Smooth muscle cell of the brain vasculature (primary cell): Measurements from ENCODE around the gene TRPM8.
A peak's percentile ranks its signal among the peaks of the same experiment; 100 is the strongest.

Experiments
- DNase-seq: peaks from one replicate; pipeline ENCODE4 v3.0.0-alpha.2; 2012; ENCODE audit warnings: low read depth, low spot score

Gene TRPM8

DNA sequence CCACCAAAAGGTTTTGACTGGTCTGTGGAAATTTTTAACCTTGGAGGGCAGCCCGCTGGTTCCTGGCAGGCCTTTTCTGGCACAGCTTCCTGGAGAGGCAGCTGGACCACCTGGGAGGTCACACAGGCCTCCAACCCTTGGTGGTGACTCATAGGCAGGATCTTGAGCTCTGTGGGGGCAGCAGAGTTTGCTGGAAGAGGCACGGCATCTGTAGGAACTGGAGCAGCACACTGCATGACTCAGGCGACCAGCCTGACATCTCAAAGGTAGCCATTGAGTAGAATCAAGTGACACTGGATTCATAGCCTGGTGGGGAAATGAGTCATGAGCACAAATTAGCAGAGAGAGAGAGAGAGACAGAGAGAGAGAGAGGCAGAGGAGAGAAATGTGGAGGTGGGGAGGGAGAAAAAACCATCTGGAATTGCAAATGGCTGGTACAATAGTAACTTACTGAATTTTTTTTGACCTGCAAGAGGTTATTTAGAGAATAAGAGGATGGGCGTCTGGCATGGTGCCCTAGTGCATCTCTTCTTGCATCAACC, 57.4 kb downstream of the TRPM8 start:
- peak; percentile 79 for DNase-seq

DNA sequence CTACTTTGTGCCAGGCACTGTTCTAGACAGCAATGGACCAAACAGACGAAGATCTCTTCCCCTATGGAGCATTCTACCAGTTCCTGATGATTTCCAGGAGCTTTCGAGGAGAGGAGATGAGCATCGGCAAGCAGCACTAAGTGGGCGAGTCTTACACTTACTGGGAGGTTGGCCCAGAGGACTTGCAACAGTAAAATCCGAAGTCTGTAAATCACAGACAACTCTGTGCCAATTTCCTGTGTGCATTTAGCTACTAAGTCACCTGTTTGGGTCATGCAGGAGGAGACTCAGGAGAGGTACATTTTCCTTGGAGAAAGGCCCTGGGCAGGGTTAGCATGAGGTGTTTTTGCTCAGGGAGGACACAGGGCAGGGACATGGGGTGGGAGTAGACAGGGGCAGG, 58.9 kb downstream of the TRPM8 start:
- no peak for DNase-seq

DNA sequence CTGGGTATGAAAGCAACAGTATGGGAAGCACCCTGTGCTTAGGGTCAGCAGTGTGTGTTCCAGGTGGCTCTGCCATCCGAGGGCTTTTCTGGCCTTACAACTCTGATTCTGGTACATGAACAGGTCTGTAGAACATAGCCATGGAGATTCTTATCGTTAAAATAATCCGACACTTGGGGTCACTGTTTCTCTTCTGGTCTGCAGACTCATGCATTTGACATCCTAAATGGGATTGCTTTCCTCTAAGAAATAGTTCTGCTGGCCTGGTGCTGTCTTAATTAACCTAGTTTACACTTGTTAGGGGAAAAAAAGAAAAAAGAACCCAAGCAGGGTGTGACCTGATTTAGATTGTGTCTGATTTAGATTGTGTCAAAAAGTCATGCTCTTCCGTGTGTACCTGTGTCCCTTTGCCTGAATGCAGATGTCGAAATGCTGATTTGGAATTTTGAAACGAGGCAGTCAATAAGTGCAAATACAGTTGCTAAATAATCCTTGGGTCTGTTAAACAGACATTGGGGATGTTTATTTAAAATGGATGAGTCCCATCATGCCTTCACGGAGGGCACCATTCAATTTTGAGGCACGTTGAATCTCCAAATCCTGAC, 59.6 kb downstream of the TRPM8 start:
- peak; percentile 46 for DNase-seq

DNA sequence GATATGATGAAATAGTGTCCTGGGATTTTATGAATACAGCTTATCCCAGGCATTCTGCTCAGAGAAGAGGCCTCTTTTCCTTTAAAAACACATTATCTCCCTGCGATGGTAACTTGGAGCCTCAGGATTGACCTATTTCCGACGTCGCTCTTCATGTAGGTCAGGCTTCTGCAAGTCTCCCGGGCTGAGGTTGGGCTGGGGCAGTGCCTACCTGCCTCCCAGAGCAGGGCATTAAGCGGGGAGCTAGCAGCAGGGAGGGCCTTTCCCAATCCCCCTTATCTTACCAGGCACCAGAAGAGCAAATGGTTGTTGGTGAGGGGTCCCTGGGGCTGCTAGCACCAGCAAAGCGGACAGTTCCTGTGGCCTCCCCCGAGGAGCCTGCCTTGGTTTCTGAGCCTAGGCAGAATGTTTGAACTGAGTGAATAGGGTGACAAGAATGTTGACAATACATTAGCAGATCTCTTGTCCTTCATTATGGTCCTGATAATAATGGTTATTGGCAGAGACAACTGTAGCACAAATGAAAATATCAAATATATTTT, 60.2 kb downstream of the TRPM8 start:
- DNase-seq, result no peak

DNA sequence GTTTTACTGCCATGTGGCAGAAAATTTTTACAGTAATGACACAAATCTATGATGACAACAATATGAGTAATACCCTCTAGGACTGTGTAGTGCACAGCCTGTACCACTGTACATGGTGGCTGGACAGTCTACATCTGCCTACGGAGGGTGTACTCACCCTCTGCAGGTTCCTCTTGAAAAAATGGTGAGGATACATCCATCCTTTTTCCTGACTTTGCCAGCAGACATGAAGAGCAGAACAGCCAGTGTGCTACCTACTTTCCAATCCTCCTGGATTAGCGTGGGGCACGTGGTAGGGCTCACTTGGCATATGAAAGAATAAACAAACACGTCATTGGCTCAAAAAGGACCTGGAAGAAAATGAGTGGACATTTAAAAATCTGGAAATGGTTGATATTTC, 62.6 kb downstream of the TRPM8 start:
- no peak for DNase-seq

DNA sequence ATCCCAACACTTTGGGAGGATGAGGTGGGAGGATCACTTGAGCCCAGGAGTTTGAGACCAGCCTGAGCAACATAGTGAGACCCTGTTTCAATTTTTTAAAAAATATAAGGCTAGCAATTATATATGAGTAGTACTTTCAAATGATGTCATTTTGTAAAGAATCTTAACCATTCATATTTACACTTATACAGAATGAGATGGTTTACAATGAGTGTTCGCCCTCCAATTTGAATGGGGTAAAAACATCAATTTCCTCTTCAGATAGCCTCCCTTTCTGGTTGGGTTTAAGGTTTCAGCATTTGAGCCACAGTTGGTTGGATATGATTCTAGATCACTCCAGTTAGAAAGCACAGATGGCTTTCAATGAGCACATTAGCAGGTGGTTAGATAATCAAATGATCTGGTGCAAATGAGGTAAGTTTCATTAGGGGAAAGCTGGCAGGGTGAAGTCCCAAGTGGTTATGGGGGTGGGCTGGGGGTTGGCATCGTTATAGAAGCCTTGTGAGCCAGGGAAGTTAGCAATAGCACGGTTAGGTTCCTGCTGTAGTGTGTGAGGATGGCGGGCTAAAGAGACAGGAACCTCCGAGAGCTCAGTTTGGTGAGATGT, 63.9 kb downstream of the TRPM8 start:
- no peak for DNase-seq

DNA sequence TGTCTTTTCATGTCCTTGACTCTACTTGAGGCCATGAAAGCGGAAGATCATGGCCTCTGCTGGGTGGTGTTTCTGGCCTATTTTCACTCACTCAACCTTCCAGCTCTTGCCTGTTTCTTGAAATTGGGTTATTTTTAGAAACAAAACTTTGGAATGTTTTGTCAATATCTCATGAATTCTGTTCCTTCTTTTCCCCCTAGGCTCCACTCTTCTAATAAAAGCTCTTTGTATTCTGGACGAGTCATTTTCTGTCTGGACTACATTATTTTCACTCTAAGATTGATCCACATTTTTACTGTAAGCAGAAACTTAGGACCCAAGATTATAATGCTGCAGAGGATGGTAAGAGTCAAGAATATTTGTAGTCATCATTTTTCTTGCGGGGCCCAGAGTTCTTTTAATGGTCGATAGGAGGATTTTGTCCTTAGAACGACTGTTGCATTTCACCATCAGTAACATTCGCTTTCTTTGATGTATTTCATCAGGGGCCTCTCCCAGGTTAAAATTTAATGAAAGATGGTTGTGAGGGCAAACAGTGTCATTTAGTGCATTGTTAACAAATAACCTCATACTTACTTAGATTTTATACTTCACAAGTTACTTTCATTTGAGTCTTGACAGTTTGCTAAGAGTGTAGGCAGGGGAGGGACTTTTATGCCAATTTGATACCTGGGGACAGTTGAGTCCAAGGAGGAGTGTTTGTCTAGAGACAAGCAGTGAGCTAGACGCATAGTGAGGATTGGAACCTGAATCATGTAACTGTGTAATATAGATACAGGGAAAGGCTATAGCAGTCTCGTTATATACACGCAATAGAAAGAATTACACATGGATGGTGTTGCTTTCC, 64.6 kb downstream of the TRPM8 start:
- no peak for DNase-seq

DNA sequence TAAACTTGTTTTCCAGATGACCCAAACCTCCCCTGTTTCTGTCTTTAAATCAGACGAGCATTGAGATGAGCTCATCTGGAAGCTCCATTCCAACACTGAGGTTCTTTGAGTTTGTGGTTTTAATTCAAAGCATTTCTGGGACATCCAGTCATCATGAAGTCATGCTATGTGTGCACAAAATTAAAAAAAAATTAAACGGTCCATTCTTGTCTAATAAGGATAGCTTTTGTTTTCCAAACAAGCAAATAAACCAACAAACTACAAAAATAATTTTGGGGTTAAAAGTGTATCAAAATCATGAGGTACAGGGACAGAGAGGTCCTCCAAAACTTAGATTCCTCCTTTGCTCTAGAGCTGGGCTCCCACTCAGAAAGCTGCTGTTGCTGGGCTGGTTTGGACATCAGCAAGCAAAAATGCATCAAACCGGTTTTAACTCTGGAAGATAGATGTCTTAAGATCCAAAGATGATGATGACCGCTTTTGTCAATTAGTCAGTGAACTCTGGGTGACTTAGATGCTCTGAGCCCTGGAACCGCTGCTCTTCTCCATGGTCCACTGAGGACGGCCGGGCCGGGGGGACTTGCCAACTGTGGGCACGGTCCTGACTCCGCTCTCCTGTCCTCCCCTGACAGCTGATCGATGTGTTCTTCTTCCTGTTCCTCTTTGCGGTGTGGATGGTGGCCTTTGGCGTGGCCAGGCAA, 65.4 kb downstream of the TRPM8 start:
- DNase-seq, result no peak

DNA sequence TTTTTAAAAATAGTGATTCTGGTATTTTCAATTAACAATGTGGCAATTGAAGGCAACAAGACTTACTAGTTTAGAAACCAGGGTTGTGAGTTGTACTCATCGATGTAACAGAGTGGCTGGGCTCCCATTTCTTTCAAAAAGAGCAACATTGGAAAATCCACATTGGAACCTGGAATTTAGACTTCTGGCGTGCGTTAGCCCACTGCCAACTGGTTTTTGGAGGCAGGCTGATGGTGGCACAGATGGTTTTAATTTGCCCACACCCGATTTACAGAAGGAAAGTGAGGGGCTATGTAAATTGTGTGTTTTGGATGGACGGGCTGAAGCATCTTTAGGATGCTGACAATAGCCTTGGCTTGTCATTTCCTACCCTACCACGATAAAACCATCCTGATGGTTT, 66.3 kb downstream of the TRPM8 start:
- DNase-seq, result no peak

DNA sequence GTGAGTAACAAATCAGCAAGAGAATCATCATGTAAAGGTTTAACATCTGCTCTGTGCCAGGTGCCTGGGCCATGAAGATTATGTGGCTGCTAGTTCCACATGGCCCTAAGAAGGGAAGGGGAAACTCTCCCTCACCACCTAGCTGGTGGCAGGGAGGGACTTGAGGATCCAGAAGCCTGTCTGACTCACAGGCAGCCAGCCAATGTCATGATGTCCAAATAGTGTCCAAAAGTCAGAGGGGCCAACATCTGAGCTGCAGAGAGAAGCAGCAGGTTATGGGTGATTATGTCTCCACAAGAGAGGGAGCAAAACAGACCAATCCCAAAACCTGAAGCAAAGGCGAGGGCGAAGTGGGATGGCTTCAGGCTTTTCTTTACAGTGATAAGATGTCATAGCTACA, 71.4 kb downstream of the TRPM8 start:
- no peak for DNase-seq

DNA sequence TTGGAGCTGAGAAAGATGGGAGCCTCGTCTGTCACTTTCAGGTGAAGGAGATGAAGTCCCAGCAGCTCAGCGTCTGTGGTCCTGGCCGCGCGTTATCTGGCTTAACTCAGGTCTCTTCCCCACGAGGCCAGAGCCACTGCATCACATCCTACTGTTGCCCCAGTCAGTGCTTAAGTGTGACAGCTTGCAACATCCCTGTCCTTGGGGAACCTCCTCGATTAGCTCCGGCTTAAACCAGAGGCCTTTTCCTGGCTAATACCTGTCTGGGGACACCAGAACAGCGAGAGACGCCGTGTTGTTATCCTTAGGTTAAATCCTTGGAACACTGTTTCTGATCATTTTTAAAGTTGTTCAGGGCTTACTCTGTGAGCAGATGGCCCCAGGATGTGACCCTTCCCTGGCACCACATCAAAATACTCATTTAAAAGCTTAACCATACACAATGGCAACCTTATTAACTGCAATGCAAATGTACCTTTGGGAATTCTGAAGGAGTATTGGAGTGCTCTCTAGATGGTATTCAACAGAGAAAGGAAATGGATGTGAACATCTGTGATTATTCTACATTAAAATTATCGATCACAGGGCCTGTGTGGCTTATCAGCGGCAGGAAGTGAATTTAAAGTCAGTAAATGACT, 72.2 kb downstream of the TRPM8 start:
- DNase-seq, result no peak

DNA sequence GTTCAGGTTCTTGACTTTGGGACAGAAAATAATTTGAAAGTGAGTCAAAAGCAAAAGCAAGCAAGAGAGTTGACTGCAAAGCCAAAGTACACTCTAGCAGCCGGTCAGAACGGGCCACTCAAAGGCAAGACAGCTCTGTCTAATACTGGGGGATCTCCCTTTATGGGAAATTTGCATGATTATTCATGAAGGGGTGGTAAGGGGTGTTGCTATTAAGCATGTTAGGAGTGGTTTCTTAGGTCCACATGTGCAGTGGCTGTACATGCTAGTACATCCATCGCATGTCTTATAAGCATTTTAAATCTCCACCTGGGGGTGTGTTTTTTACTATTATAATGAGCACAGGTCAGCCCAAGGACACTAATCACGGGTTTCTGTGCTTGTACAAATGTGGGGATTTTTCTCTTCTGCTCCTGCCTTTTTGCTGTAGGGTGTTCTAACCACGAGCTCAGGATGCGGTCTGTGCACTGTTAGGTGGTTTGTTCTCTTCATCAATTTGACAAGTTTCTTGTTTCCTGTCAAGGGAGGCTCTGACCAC, 73.2 kb downstream of the TRPM8 start:
- no peak for DNase-seq

DNA sequence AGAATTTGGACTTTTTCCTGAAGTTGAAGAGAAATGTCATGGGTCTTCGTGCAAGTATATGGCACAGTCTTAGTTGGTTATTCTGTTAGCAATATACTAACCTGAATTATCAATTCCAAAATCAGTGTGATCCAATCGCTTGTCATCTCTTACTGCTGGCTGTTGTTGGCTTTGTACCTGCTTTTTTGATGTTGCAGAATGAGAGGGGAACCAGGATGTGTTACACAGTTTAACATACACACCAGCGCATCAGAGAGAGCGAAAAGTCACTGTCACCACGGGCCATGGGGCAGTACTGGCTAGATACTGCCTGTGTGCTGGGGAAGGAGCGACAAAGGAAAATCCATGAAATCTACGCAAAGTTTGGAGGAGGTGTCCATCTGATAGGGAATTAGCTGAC, 74.0 kb downstream of the TRPM8 start:
- DNase-seq, result no peak

DNA sequence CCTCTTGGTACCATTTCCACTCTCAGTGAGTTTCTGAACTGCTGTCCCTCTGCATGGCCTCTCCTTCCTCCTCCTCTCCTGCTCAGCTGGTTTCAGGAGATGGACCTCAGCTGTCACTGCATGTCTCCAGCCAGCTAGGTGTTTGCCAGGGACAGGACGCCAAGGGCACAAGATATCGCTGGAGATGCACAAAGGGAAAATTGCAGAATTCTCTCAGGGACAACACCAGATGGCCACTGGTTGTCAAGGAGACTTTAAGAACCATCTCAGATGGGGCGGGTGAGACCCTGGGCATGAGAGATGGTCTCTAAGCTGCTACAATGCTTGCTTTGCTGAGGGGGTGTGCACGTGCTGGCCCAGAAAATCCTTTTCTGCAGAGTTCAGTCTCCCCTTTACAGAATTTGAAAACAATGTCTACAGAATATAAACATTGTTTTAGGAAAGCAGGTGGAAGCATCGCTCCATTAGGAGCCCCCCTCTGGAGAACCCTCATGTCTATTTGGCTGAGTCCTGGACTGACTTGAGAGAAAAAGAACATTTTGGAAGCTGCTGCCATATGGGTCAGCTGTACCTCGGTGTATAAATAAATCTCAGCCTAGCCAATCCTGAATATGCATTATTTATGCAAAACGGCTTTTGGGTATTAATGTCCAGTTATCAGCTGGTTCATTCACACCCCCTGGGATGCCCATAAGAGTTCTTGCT, 75.5 kb downstream of the TRPM8 start:
- DNase-seq, result no peak

DNA sequence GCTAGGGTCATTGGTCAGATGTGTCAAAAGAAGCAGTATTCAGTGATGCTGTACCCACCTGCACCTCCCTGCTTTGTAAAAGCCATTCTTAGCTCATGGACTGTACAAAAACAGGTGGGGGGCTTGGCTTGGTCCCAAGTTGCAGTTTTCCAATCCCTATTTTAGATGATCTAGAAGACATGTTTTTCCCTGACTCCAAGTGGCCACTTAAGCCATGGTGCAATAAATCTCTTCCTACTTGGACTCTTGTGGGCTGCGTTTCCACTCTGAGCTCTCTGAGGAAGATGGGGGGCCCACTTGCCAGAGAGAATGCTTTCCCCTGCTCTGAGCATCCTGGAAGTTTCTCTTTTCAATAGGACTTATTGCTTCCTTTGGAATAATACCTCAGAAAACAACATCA, 76.3 kb downstream of the TRPM8 start:
- no peak for DNase-seq

DNA sequence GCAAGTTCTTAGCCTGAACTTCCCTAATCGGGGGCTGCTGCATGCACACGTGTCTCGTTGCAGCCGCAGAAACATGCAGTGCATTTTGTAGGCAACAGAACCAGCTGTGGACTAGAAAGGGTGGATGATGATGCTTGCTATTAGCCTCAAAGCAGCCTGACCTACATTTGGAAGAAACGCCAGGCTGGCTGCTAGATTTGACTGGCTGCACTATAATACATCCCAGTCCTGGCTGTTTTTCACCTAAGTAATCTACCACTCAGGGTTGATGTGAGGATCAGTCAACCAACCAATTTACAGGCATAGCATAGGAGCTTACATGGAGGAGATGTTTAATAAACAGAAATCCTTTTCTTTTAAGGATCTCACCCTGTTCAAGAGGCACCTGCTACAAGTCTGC, 77.0 kb downstream of the TRPM8 start:
- DNase-seq, result no peak

DNA sequence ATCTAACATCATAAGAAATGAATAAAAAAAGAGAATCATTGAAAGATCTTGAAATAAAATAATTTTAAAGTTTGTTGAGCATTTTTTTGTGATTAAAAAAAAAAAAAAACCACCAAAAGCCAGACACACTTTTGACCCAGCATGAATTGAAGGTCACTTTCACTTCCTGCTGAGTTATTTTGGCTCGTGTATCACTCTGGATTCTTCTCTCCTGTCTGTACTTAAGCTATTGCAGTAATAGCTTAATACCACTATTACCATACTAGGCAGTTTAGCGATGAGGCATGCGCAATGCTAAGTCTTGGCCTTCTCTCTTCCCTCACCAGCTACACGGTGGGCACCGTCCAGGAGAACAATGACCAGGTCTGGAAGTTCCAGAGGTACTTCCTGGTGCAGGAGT, 78.8 kb downstream of the TRPM8 start:
- DNase-seq, result no peak

DNA sequence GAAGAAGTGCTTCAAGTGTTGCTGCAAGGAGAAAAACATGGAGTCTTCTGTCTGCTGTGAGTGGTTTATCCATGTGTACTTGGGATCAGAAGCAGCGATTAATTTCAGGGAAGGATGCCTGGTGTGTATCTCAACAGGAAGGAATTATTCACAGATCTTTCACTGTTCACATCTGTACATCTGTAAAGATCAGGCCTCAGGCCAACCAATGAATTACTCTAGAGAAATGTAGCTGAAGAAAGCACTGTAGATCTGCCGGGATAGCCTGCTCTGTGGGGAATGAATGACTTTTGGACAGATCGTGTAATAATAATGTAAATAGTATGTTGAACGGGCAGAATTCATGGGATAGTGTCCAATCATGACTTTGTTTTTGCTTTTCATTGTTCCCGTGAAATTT, 79.3 kb downstream of the TRPM8 start:
- DNase-seq, result no peak

DNA sequence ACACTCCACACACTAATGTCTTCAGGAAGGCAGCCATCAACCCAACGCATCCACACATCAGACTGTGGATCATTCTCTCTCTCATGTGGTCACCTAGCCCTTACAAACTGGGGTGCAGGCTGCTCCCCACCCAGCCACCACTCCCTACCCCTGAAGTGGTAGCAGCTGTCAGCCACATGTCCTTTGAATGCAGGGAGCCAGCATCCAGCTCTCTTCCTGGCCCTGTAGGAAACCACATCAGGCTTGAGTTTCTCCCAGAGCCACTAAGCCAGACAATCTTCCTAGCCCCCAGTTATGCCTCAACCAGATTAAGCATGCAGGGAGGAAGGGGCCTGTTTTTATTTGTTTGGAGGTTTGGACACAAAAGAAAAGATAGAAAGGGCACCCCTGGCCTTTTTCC, 80.5 kb downstream of the TRPM8 start:
- DNase-seq, result no peak

DNA sequence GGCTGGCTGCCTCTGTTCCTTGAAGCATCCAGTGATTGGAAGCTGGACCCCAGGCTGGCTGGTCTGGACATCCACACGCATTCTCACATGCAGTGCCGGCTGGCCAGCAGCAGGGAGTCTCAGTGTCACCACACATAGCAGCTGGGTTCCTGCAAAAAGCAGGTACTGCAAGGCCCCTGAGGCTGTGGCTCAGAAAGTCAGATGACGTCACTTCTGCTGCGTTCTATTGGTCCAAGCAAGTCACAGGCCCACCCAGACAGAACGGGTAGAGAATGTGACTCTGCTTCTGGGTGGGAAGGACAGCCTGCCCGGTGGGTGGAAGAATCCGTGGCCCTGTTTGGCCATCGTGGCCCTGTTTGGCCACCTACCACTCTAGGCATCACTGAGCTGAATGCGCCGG, 82.0 kb downstream of the TRPM8 start:
- no peak for DNase-seq
